SK-N-SH treated with all-trans-retinoic acid at 6 μM for 48 hours (cell line): ENCODE results near the gene TMPRSS11E.
"Not testable (repeated sequence)": the region's sequence is repeated elsewhere in the genome, so short reads cannot be mapped to it uniquely, and the experiment has no call there.

Experiments
- ATAC-seq: fragments of 200-7000 bp; cut with Tn5 transposase; 3 replicates; pipeline ENCODE4 v1.9.1; 2020; ENCODE audit warnings: mild to moderate bottlenecking, moderate library complexity
- ARNTL ChIP-seq: fragments of 450-650 bp; formaldehyde crosslinking; IDR thresholded peaks from 2 replicates; pipeline ENCODE4 v1.5.0; 2020; ENCODE audit warnings: low read depth, mild to moderate bottlenecking, moderate library complexity, borderline replicate concordance
- BACH2 ChIP-seq: fragments of 250-450 bp; sonication (Bioruptor Pico); IDR thresholded peaks from 2 replicates; pipeline ENCODE4 v1.9.0; 2021; ENCODE audit warnings: mild to moderate bottlenecking, borderline replicate concordance
- CSDC2 ChIP-seq: fragments of 250-450 bp; sonication (Bioruptor Pico); IDR thresholded peaks from 2 replicates; pipeline ENCODE4 v1.5.0; 2020; ENCODE audit warnings: mild to moderate bottlenecking, moderate library complexity
- ESRRG ChIP-seq: fragments of 250-450 bp; sonication (Bioruptor Pico); IDR thresholded peaks from 2 replicates; pipeline ENCODE4 v1.6.1; 2021; ENCODE audit warnings: mild to moderate bottlenecking
- GLIS3 ChIP-seq: fragments of 250-450 bp; sonication (Bioruptor Pico); IDR thresholded peaks from 2 replicates; pipeline ENCODE4 v1.5.0; 2020; ENCODE audit warnings: mild to moderate bottlenecking, moderate library complexity
- ISL1 ChIP-seq: fragments of 250-450 bp; sonication (Bioruptor Pico); IDR thresholded peaks from 2 replicates; pipeline ENCODE4 v2.1.2; 2022; ENCODE audit warnings: mild to moderate bottlenecking, moderate library complexity
- OSR1 ChIP-seq: fragments of 250-450 bp; sonication (Bioruptor Pico); IDR thresholded peaks from 2 replicates; pipeline ENCODE4 v1.8.0; 2022; ENCODE audit warnings: moderate library complexity, mild to moderate bottlenecking, inconsistent platforms
- RARB ChIP-seq: fragments of 250-450 bp; sonication (Bioruptor Pico); IDR thresholded peaks from 2 replicates; pipeline ENCODE4 v1.8.0; 2021; ENCODE audit warnings: mild to moderate bottlenecking, moderate library complexity
- SNAI2 ChIP-seq: fragments of 250-450 bp; sonication (Bioruptor Pico); IDR thresholded peaks from 2 replicates; pipeline ENCODE4 v1.5.0; 2020; ENCODE audit warnings: mild to moderate bottlenecking, moderate library complexity
- TCF4 ChIP-seq: fragments of 250-450 bp; sonication (Bioruptor Pico); IDR thresholded peaks from 2 replicates; pipeline ENCODE4 v1.8.0; 2021; ENCODE audit warnings: mild to moderate bottlenecking, moderate library complexity, borderline replicate concordance
- TOX ChIP-seq: fragments of 250-450 bp; sonication (Bioruptor Pico); IDR thresholded peaks from 2 replicates; pipeline ENCODE4 v1.8.0; 2021; ENCODE audit warnings: mild to moderate bottlenecking, moderate library complexity, borderline replicate concordance
- ZC3H10 ChIP-seq: fragments of 250-450 bp; sonication (Bioruptor Pico); IDR thresholded peaks from 2 replicates; pipeline ENCODE4 v1.5.1; 2021; ENCODE audit warnings: mild to moderate bottlenecking, moderate library complexity
- ZFP3 ChIP-seq: fragments of 250-450 bp; sonication (Bioruptor Pico); IDR thresholded peaks from 2 replicates; pipeline ENCODE4 v1.5.0; 2020; ENCODE audit warnings: mild to moderate bottlenecking, moderate library complexity
- ZFP30 ChIP-seq: fragments of 450-650 bp; formaldehyde crosslinking; IDR thresholded peaks from 2 replicates; pipeline ENCODE4 v1.5.0; 2022; ENCODE audit warnings: mild to moderate bottlenecking, moderate library complexity
- ZNF565 ChIP-seq: fragments of 450-650 bp; formaldehyde crosslinking; conservative IDR thresholded peaks from 2 replicates; pipeline ENCODE4 v1.5.0; 2020; ENCODE audit warnings: low read depth, mild to moderate bottlenecking, moderate library complexity
- ZNF70 ChIP-seq: fragments of 450-650 bp; formaldehyde crosslinking; IDR thresholded peaks from 2 replicates; pipeline ENCODE4 v1.5.0; 2020; ENCODE audit warnings: mild to moderate bottlenecking, moderate library complexity
- ZNF8 ChIP-seq: fragments of 450-650 bp; formaldehyde crosslinking; IDR thresholded peaks from 2 replicates; pipeline ENCODE4 v1.5.0; 2020; ENCODE audit warnings: mild to moderate bottlenecking, moderate library complexity
- TF ChIP-seq, protein P1 (sequence below): fragments of 250-450 bp; sonication (Bioruptor Pico); IDR thresholded peaks from 2 replicates; pipeline ENCODE4 v1.5.1; 2020; ENCODE audit warnings: low read depth, mild to moderate bottlenecking, moderate library complexity
- TF ChIP-seq, protein P2 (sequence below): fragments of 250-450 bp; sonication (Bioruptor Pico); IDR thresholded peaks from 2 replicates; pipeline ENCODE4 v1.5.0; 2020; ENCODE audit warnings: mild to moderate bottlenecking, moderate library complexity
- TF ChIP-seq, protein P3 (sequence below): fragments of 250-450 bp; sonication (Bioruptor Pico); IDR thresholded peaks from 2 replicates; pipeline ENCODE4 v1.5.1; 2021; ENCODE audit warnings: mild to moderate bottlenecking, moderate library complexity
- TF ChIP-seq, protein P4 (sequence below): fragments of 250-450 bp; sonication (Bioruptor Pico); IDR thresholded peaks from 2 replicates; pipeline ENCODE4 v1.8.0; 2020; ENCODE audit warnings: mild to moderate bottlenecking, moderate library complexity, borderline replicate concordance
- TF ChIP-seq, protein P5 (sequence below): fragments of 250-450 bp; sonication (Bioruptor Pico); IDR thresholded peaks from 2 replicates; pipeline ENCODE4 v1.8.0; 2021; ENCODE audit warnings: low read depth, mild to moderate bottlenecking, moderate library complexity, borderline replicate concordance

TMPRSS11E gene

DNA sequence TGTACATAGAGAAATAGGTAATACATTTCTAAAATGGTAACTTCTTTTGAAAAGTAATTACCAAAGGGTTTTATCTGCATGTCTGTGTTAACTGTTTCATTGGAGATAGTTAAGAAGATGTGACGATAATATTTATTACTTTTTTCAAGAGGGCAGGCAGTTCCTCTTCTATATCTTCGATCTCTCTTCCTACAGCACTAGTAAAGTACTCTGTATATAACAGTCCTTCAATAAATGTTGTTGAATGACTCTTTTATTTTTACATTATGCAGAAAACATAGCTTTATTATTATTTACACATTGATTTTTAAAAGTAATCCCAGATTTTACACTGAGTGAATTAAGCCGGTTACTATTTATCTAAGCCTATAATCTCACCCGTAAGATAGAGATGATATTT is 51.8 kb downstream of the TMPRSS11E start:
- TF ChIP-seq ARNTL (no peak), ZNF8 (CRISPR knock-in tag) (no peak), GLIS3 (no peak), BACH2 (CRISPR knock-in tag) (no peak), ZNF70 (CRISPR knock-in tag) (no peak), ESRRG (no peak), ZNF565 (no peak), RARB (CRISPR knock-in tag) (no peak)
- TF ChIP-seq, protein P1, sequence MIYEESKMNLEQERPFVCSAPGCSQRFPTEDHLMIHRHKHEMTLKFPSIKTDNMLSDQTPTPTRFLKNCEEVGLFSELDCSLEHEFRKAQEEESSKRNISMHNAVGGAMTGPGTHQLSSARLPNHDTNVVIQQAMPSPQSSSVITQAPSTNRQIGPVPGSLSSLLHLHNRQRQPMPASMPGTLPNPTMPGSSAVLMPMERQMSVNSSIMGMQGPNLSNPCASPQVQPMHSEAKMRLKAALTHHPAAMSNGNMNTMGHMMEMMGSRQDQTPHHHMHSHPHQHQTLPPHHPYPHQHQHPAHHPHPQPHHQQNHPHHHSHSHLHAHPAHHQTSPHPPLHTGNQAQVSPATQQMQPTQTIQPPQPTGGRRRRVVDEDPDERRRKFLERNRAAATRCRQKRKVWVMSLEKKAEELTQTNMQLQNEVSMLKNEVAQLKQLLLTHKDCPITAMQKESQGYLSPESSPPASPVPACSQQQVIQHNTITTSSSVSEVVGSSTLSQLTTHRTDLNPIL (CRISPR knock-in tag): no peak
- TF ChIP-seq, protein P2, sequence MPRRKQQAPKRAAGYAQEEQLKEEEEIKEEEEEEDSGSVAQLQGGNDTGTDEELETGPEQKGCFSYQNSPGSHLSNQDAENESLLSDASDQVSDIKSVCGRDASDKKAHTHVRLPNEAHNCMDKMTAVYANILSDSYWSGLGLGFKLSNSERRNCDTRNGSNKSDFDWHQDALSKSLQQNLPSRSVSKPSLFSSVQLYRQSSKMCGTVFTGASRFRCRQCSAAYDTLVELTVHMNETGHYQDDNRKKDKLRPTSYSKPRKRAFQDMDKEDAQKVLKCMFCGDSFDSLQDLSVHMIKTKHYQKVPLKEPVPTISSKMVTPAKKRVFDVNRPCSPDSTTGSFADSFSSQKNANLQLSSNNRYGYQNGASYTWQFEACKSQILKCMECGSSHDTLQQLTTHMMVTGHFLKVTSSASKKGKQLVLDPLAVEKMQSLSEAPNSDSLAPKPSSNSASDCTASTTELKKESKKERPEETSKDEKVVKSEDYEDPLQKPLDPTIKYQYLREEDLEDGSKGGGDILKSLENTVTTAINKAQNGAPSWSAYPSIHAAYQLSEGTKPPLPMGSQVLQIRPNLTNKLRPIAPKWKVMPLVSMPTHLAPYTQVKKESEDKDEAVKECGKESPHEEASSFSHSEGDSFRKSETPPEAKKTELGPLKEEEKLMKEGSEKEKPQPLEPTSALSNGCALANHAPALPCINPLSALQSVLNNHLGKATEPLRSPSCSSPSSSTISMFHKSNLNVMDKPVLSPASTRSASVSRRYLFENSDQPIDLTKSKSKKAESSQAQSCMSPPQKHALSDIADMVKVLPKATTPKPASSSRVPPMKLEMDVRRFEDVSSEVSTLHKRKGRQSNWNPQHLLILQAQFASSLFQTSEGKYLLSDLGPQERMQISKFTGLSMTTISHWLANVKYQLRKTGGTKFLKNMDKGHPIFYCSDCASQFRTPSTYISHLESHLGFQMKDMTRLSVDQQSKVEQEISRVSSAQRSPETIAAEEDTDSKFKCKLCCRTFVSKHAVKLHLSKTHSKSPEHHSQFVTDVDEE (CRISPR knock-in tag): no peak
- TF ChIP-seq, protein P3, sequence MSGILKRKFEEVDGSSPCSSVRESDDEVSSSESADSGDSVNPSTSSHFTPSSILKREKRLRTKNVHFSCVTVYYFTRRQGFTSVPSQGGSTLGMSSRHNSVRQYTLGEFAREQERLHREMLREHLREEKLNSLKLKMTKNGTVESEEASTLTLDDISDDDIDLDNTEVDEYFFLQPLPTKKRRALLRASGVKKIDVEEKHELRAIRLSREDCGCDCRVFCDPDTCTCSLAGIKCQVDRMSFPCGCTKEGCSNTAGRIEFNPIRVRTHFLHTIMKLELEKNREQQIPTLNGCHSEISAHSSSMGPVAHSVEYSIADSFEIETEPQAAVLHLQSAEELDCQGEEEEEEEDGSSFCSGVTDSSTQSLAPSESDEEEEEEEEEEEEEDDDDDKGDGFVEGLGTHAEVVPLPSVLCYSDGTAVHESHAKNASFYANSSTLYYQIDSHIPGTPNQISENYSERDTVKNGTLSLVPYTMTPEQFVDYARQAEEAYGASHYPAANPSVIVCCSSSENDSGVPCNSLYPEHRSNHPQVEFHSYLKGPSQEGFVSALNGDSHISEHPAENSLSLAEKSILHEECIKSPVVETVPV (CRISPR knock-in tag): no peak
- no peak for ATAC-seq

DNA sequence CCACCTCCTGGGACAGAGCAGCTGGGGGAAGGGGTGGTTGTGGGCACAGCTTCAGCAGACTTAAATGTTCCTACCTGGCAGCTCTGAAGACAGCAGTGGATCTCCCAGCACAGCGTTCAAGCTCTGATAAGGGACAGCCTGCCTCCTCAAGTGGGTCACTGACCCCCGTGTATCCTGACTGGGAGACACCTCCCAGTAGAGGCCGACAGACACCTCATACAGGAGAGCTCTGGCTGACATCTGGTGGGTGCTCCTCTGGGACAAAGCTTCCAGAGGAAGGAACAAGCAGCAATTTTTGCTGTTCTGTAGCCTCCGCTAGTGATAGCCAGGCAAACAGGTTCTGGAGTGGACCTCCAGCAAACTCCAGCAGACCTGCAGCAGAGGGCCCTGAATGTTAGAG is 56.2 kb downstream of the TMPRSS11E start:
- not testable (repeated sequence) for ATAC-seq

DNA sequence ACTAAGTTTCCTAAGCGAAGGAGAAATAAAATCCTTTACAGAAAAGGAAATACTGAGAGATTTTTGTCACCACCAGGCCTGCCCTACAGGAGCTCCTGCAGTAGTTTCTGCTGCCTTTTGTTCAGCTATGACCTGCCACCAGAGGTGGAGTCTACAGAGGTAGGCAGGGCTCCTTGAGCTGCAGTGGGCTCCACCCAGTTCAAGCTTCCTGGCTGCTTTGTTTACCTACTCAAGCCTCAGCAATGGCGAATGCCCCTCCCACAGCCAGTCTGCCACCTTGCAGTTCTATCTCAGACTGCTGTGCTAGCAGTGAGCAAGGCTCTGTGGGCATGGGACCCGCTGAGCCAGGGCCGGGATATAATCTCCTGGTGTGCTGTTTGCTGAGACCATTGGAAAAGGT is 57.6 kb downstream of the TMPRSS11E start:
- not testable (repeated sequence) for ATAC-seq

DNA sequence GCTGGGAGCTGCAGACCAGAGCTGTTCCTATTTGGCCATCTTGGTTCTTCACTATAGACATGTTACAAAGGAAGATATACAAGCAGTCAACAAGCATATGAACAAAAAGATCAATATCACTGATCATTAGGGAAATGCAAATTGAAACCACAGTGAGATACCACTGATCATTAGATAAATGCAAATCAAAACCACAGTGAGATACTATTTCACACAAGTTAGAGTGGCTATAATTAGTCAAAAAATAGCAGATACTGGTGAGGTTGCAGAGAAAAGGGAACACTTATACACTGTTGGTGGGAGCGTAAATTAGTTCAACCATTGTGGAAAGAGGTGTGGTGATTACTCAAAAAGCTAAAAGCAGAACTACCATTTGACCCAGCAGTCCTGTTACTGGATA is 58.2 kb downstream of the TMPRSS11E start:
- not testable (repeated sequence) for ATAC-seq

DNA sequence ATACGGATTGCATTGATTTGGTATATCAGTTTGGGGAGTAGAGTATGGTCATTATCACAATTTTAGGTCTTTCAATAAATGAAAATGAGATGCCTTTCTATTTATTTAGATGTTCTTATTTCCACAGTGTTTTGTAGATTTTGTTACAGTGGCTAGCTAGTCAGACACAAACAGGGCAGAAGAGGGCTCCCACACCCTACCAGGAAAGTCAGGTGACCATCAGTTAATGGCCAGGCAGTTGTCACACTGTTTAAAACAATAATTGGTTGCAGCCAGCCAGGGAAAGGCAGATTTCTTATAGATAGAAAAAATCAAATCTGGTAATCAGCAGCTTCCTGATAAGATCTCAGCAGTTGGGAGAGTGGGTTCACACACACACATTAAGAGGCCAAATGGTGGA is 71.6 kb downstream of the TMPRSS11E start:
- no peak for ATAC-seq
- TF ChIP-seq OSR1 (no peak), ZNF565 (no peak), ISL1 (CRISPR knock-in tag) (no peak), ARNTL (no peak), CSDC2 (no peak), TOX (CRISPR knock-in tag) (no peak), RARB (CRISPR knock-in tag) (no peak), ZFP30 (CRISPR knock-in tag) (no peak), TCF4 (CRISPR knock-in tag) (no peak), GLIS3 (no peak), SNAI2 (CRISPR knock-in tag) (no peak), ZFP3 (CRISPR knock-in tag) (no peak), ZC3H10 (CRISPR knock-in tag) (no peak)
- TF ChIP-seq, protein P1 (CRISPR knock-in tag): no peak
- TF ChIP-seq, protein P4, sequence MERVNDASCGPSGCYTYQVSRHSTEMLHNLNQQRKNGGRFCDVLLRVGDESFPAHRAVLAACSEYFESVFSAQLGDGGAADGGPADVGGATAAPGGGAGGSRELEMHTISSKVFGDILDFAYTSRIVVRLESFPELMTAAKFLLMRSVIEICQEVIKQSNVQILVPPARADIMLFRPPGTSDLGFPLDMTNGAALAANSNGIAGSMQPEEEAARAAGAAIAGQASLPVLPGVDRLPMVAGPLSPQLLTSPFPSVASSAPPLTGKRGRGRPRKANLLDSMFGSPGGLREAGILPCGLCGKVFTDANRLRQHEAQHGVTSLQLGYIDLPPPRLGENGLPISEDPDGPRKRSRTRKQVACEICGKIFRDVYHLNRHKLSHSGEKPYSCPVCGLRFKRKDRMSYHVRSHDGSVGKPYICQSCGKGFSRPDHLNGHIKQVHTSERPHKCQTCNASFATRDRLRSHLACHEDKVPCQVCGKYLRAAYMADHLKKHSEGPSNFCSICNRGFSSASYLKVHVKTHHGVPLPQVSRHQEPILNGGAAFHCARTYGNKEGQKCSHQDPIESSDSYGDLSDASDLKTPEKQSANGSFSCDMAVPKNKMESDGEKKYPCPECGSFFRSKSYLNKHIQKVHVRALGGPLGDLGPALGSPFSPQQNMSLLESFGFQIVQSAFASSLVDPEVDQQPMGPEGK (CRISPR knock-in tag): no peak
- TF ChIP-seq, protein P5, sequence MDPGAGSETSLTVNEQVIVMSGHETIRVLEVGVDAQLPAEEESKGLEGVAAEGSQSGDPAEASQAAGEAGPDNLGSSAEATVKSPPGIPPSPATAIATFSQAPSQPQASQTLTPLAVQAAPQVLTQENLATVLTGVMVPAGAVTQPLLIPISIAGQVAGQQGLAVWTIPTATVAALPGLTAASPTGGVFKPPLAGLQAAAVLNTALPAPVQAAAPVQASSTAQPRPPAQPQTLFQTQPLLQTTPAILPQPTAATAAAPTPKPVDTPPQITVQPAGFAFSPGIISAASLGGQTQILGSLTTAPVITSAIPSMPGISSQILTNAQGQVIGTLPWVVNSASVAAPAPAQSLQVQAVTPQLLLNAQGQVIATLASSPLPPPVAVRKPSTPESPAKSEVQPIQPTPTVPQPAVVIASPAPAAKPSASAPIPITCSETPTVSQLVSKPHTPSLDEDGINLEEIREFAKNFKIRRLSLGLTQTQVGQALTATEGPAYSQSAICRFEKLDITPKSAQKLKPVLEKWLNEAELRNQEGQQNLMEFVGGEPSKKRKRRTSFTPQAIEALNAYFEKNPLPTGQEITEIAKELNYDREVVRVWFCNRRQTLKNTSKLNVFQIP: no peak
- TF ChIP-seq, protein P3 (CRISPR knock-in tag): no peak
